Stimulated activated naive CD4-positive, alpha-beta T cell (primary cell): ENCODE measurements around the gene ABCC8.

ENCODE experiments used
- DNase-seq, 6 experiments: peaks; one replicate each; lab custom pipeline; 2025; lab: John Stamatoyannopoulos, UW

The ABCC8 gene

GRCh38 chr11:17471501-17471900, 5.1 kb downstream of the ABCC8 start:
- DNase-seq, result no peak

DNA sequence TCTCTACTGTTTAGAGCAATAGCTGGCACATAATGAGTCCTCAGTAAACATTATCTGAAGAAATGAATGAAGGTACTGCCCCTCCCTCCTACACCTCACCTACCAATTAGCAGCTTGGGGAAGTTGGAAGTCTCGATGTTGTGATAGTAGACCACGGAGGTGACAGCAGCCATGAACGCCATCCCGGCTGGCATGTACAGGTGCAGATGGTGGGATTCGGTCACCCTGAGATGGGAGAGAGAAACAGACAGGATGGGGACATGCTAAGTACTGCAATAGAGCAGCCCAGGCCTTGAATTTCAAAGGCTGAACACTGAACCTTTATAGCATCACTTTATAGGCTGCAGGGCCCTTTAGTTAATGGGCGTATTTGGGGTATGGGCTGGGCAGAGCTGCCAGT, 6.6 kb downstream of the ABCC8 start:
- DNase-seq, result no peak

DNA sequence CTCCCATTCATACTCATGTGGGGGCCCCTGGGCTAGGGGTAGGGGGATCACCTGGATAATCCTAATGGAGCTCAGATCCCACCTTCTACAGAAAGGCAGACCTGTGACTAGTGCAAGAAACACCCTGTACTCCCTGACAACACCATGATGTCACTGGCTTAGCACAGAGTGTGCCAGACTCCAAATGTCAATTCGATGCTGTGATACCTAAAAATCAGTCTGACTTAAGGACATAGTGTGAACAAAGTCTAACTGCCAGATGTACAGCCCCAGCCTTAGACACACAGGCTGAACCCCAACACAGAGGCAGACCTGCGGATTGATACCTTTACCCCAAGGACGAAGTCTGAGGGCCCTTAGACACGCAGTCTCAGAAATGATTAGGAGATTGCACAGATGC, 8.5 kb downstream of the ABCC8 start:
- DNase-seq, result no peak

- DNase-seq, result no peak
These were observed 13.0 kb downstream of the ABCC8 start for GRCh38 chr11:17463546-17464174.

DNA sequence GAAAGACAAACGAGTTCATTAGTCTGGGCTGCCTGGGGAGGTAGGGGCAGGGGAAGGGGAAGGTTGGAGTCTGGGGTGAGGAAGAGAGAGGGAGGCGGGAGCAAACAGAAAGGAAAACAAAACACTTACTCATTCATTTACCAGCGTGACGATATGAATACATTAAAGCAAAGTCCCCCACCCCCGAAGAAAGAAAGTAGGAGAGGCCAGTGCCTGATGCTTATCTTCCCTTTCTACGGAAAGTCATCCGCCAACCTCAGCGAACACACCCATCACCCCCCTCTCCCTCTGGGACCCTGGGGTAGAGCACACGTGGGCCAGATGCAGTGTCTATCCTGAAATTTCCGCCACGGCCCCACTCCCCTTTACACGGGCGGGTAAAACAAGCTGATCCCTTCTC, 13.7 kb downstream of the ABCC8 start:
- DNase-seq, result no peak

DNA sequence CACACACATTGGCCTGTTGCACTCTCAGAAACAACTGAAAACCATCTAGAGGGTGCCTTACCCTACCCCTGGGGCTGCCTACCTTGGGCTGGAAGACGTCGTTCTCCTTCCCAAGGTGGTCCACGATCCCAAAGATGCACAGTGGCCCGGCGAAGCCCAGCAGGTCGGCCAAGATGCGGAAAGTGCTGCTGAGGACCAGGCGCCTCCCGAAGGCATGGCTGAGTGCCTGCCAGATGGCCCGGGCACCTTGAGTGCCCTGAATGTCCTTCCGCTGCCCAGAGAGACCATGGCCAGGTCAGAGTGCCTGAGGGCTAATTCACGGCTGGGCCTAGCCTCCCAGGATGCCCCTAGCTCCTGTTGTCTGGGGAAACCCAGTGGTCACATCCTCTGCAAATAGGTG, 16.2 kb downstream of the ABCC8 start:
- DNase-seq, result no peak

DNA sequence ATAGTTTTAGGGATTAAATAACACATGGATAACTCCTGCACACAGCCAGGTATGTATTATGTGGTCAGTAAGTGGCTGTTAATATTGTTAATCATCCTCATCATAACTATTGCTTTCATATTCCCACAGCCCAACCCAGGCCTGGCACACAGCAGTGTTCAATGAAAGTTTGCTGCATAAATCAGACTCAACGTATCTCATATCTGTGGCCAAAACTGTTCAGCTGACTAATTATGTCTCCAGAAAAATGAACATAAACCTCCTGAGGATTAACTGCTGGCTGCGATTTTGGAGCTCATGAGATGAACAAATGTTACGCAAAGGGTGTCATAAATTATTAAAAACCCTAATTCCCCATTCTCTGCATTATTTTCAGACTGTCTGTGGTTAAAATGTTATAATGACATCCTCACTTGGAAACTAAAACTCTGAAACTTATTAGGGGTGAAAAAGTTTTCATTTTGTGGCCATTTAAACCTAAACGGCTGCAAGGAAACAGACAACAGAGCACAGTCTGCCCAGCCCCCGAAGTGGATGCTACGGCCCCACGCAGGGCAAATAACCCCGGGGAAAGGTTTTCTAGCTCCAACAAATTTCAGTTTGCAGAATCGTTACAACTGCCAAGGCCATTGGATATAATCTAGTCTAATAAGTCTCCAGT, 17.3 kb downstream of the ABCC8 start:
- no peak for DNase-seq

GRCh38 chr11:17458268-17458667, 18.4 kb downstream of the ABCC8 start:
- no peak for DNase-seq

DNA sequence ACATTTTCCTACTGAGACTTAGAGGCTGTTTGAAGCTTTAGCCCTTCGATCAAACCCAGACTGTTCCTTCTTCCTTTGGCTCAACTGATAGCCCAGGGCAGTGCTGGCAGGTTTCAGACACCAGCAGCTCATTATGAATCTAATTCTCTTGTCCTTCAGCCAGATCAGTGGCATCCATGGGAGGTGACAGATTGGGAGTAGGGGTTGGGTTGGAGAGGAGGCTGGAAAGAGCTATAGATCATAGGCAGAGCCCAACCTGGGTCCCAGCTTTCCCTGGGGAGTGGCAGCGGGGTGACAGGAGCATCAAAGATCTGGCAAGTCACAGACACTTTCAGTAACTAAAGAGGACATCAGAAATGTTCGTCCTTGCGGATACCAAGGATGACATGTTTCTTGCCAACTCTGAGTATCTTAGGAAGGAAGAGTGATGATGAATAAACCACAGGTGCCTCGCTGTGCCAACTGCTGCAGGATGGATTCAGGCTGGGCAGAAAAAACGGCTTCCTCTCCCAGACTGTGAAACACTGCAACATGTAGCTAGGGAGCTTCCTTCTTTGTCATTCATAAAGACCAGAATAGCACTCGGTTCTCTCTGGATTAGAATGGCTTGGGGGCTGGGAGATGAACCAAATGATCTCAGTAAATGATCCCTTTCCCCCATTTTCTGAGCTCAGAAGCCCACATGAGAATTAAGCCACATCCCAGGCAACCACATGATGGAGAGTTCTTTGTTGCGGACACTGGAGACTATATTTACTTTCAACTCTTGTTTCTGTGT, 19.1 kb downstream of the ABCC8 start:
- DNase-seq, result no peak

GRCh38 chr11:17452668-17453067, 24.0 kb downstream of the ABCC8 start:
- DNase-seq, result no peak

- no peak for DNase-seq
These were observed 27.5 kb downstream of the ABCC8 start for GRCh38 chr11:17449158-17449557.

DNA sequence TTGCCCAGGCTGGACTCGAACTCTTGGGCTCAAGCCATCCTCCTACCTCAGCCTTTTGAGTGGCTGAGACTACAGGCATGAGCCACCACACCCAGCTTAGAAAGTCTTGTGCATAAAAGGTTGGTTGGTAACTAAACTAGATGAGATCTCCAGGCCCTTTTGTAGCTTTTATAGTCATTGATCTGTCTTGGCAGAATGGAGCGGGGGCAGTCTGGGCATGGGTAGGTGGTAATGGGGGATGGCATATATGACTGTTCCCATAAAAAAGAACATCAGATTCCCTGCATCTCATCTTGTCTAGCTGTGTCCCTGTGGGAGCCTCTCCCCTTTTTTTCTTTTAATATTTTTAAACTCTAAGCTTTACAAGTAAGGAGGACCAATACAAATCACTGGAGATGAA, 30.2 kb downstream of the ABCC8 start:
- no peak for DNase-seq

DNA sequence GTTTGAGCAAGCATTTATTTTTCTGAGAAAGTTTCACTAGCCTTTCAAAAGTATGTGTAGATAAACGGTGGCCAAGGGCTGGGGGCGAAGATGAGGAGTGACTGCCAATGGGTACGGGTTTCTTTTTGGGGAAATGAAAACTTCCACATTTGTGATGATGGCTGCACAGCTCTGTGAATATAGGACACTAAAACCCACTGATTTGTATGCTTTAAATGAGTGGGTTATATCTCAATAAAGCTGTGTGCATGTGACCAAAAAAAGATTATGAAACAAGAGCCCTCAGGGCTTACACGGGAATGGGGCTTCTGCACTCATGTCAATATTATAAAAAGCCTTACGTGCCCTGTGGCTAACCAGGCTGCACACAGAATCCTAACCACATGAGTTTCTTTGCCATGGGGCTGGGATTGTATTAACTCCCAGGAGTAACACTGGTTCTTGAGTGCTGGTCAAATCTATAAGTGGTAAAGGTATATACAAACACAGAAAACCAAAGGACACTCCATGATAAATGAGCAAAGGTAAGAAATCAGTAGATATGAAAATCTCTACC, 31.3 kb downstream of the ABCC8 start:
- no peak for DNase-seq

DNA sequence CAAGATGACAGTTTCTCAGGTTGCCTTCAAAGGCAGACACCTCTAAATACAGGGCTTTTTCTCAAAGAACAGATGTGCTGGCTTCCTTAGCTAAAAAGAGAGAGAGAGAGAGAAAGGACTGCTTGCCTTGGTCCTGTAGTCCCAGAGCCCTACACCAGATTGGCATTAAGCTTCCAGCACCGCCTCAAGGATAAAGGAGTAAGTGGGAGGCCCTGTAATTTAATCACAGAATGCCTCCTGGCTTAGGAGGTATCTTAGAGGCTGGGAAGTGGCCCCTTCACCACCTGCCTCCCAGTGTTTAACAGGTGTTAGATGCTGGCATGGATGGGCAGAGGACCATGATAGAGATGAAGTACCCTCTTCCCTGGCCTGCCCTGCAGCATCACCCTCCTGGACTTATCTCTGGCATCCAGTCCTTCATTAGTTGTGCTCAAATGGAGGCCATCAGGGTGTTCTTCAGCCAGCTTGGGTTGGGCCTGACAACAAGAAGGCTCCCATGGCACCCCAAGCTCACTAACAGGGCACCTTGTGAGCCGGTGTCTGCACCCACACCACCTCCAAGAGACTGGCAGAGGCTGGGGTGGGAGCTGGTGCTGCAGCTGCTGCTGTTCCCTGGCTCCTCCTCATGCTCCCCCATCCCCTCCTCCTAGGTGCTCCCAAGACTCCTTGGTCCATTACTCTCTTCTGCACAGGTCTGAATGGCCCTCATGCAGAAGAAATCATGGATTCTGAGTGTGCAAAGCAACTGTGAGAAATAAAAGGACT, 32.5 kb downstream of the ABCC8 start:
- no peak for DNase-seq

GRCh38 chr11:17443423-17443822, 33.2 kb downstream of the ABCC8 start:
- DNase-seq, result no peak

- DNase-seq, result no peak
These were observed 33.6 kb downstream of the ABCC8 start for GRCh38 chr11:17443000-17443399.

DNA sequence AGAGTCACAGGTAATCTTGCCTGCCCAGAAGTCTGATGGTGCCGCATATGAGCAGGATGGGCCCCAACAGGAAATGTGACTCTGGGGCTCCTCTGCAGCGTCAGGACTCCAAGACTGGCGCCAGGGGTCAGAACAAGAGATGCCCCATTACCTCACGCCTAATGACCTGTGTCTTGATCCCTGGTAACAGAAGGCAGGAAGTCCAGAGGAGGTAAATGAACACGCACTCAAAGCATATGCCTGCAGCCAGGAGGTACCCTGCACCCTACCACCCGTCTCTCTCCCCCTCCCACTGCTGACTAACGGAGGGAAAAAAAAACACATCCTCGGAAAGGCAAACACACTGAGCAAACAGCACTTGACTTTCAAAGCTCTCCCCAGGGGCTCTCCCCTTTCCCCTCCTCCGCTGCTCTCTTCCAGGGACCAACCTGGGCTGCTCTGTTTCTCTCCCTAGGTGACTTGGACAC, 37.3 kb downstream of the ABCC8 start:
- peak in 1 of 6 experiments; percentile 12 for DNase-seq

DNA sequence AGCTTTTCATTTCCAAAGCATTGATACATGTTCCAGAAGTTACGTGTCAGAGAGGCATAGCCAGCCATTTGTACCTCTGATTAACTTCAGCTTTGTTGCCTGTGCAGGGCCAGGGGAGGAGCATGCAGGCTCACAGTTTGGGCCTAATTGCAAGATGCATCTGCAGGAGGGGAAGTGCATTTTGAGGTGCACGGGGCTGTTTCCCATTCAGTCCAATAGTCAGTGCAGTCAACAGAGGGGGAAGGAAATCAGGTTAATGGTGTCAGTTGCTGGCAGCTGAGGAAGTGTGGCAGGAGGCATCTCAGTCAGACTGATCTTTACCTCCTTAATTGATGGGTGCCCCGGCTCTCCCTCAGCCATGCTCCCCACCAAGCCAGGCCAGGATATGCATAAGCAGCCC, 39.3 kb downstream of the ABCC8 start:
- no peak for DNase-seq

GRCh38 chr11:17434108-17434507, 42.5 kb downstream of the ABCC8 start:
- DNase-seq, result no peak

- DNase-seq, result no peak
These were observed 44.6 kb downstream of the ABCC8 start for GRCh38 chr11:17432002-17432401.

DNA sequence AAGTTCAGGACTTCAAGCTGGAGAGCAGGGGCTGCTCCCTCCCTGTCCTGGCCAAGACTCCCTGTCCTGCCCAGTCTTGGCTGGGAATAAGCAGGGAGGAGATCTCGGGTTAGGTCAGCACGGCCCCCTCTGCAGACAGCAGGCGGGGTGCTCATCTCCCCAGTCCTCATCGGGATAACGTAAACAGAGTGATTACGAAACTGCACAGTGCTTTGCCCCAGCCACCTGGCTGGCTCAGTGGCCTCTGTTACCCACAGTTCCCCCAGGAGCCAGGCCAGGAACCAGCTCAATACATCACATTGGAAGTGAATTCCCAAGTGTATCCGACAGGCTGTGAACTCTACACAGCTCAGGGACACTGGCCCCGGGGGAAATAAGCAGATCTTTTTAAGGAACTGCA, 45.5 kb downstream of the ABCC8 start:
- no peak for DNase-seq

- no peak for DNase-seq
These were observed 46.0 kb downstream of the ABCC8 start for GRCh38 chr11:17430616-17431015.
